Upper lobe of left lung (tissue), 4 donors: Measurements from ENCODE around the gene NEDD4L.

Source experiments
- EP300 ChIP-seq, 4 donors: sonication (generic); formaldehyde crosslinking; IDR thresholded peaks; one replicate each; pipeline ENCODE4 v1.5.1; 2017; ENCODE audit warnings: antibody characterized with exemption in 4 of 4, control low read depth in 2 of 4
- POLR2A ChIP-seq, 4 donors: fragments of 450-650 bp; IDR thresholded peaks; one replicate each; pipeline ENCODE4 v1.5.1; 2016 to 2017; ENCODE audit warnings: antibody characterized with exemption in 4 of 4, mild to moderate bottlenecking in 2 of 4
- TF ChIP-seq, protein P1 (sequence below), 6 experiments: fragments of 450-650 bp in 4 of 6; fragments of 200-600 bp in 2 of 6; sonication (generic) in 2 of 6; IDR thresholded peaks; one replicate each; pipeline ENCODE4 v1.5.1; 2016 to 2019; ENCODE audit warnings: antibody characterized with exemption in 6 of 6

DNA sequence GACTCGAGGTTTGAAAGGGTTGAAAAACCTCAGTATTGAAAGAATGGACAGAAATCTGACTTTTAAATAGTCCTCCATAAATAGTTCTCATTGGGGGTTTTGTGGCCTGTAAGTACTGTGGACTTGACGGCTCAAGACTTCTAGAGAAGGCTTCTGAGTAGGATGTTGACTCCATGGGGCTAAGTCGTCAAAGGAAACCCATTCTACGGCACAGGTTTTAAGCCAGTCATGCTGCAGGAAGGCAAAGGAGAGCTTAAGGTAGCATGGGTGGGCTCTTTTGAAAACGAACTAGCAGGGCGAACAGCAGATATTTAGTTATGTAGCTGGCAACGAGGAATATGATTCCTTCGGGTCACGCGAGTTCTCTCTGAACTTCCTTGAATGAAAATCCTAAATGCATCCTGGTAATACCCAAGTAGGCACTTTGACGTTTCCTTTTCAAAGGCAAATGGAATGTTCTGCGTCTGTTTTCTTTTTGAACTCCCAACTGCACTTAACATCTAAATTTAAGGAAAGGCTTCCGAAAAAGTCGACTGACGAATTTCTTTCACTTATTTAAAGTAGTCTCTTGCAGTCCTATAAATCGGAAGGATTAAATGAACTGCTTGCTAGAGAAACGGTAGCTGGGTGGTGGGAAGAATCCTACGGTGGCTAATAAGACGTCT is 1.1 kb upstream of the NEDD4L start:
- TF ChIP-seq POLR2A (IDR thresholded peaks at IDR 0.05) (no peak), EP300 (IDR thresholded peaks at IDR 0.05) (no peak)
- TF ChIP-seq, protein P1, sequence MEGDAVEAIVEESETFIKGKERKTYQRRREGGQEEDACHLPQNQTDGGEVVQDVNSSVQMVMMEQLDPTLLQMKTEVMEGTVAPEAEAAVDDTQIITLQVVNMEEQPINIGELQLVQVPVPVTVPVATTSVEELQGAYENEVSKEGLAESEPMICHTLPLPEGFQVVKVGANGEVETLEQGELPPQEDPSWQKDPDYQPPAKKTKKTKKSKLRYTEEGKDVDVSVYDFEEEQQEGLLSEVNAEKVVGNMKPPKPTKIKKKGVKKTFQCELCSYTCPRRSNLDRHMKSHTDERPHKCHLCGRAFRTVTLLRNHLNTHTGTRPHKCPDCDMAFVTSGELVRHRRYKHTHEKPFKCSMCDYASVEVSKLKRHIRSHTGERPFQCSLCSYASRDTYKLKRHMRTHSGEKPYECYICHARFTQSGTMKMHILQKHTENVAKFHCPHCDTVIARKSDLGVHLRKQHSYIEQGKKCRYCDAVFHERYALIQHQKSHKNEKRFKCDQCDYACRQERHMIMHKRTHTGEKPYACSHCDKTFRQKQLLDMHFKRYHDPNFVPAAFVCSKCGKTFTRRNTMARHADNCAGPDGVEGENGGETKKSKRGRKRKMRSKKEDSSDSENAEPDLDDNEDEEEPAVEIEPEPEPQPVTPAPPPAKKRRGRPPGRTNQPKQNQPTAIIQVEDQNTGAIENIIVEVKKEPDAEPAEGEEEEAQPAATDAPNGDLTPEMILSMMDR (IDR thresholded peaks at IDR 0.05): no peak
